Fibroblast of gingiva (primary cell): ENCODE data around the gene CSRP1.

Experiments
- DNase-seq: peaks from one replicate; pipeline ENCODE4 v3.0.0-alpha.2; 2011; ENCODE audit warnings: low read depth

Gene CSRP1

GRCh38 chr1:201456499-201457309 is 50.2 kb downstream of the CSRP1 start:
- peak; percentile 94 for DNase-seq

DNA sequence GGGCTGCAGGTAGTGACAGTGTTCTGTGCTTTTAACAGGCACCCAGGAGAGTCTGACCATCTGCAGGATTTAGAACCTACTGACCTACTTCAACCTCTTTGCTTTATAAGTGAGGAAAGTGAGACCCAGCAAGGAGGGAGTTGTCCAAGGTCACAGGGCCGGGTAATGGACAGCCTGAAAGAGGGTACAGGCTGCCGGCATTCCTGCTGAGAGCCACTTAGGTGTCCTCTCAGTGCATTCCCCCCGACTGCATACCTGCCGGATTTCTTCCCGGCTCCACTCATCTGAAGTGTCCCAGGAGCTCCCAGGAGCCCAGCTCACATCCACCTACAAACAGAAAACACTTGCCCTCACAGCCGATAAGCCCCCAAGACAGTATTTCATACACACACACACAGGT is 51.8 kb downstream of the CSRP1 start:
- no peak for DNase-seq

GRCh38 chr1:201454608-201455007 is 52.3 kb downstream of the CSRP1 start:
- no peak for DNase-seq

GRCh38 chr1:201452866-201453265 is 54.1 kb downstream of the CSRP1 start:
- DNase-seq: no peak

DNA sequence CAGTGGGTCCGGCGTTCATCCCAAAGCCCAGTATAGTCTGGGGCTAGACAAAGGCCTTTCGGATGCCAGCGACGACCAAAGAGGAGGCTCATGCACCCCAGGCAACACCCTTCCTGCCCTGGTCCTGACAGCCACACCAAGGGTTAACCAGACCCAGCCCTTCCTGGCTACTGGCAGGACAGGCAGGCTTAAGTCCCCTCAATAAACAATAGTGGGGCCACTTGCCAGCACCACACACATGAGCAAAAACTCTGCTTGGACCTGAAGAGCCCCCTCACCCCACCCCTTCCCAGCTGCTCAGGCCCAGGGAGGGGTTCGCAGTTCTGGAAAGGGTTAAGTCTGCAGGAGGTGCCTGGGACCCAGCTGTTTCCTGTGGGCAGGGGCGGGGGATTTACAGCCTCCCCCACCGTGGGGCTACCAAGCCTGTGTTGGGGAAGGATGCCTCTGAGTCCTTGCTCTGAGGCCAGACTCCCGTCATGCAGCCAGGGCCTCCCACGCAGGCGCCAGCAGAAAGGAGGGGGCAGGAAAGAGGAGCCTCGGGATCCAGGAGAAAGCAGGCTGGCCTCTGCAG is 56.1 kb downstream of the CSRP1 start:
- peak; percentile 38 for DNase-seq

DNA sequence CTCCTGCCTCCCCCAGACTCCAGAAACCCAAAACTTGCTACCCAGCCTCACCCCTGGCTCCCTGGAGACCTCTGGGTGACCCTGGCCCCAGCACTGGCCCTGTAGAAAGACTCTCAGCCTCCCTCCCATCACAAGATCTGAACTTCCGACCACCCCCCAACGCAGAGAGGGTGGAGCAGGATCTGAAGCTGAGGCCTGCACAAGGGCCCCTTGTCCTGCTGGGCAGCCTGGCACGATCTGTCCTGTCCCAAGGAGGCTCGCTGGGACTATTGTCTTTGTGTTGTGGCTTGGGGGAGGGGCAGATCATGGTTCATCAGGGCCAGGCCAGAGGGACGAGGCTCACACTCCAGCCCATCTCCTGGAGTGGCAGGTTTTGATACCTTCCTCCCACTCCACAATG is 57.9 kb downstream of the CSRP1 start:
- DNase-seq: no peak

DNA sequence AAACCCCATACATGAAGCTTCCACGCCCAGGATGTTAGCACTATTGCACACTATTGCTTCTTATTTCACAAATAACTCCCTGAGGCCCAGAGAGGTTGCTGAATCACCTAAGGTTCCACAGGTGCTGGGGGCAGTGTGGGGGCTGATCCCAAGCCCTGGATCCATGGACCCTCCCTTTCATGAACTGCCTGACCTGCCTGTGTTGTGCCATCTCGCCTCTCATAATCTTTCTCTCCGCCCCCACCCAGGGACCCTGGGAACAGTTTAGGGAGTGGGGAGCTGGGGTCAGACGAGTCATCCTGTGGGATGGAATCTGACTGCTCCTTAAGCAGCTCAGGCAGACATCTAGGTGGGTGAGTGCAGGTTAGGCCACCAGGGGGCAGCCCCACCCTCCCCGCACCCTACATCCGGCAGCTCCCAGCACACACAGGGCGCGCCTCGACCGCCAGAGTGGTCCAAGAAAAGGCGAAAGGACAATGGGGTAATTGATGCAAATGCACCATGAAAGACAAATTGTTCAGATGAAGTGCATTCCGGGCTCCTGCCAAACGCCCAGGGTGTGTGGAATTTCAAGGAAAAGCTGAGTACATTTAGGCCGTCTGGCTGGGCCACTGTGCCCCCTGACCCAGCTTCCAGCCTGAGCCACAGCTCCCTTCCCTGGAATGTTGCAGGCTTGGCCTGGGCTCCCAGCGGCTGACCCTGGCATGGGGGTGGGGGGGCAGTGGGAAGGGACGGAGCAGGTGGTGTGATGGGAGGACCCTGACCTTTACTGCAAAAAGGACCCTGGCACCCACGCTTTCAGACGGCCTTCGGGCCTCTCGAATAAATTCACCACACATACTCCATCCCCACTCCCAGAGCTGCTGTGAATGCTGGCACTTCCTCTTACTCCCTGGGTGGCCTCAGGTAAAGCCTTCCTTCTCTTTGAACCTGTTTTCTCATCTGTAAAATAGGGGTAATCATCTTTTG is 58.7 kb downstream of the CSRP1 start:
- DNase-seq: peak; percentile 61

GRCh38 chr1:201445310-201445709 is 61.6 kb downstream of the CSRP1 start:
- no peak for DNase-seq

DNA sequence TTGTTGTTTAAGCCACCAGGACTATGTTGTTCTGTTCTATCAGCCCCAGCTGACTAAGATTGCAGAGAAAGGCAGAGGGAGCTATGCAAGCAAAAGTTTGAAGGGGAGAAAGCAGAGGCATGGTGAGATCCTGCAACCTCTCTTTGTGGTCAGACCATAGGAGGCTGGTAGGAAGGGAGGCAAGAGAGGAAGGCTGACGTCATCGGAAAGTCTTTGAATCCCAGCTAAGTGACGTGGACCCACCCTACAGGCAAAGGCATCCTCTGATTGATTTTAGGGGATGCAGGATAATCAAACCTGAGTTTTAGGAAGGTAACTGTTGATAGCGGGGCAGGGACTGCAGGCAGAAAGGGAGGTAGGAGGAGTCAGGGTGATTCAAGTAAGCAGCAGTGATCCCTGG is 62.1 kb downstream of the CSRP1 start:
- no peak for DNase-seq

GRCh38 chr1:201443747-201444146 is 63.2 kb downstream of the CSRP1 start:
- no peak for DNase-seq

GRCh38 chr1:201436969-201437368 is 70.0 kb downstream of the CSRP1 start:
- no peak for DNase-seq

DNA sequence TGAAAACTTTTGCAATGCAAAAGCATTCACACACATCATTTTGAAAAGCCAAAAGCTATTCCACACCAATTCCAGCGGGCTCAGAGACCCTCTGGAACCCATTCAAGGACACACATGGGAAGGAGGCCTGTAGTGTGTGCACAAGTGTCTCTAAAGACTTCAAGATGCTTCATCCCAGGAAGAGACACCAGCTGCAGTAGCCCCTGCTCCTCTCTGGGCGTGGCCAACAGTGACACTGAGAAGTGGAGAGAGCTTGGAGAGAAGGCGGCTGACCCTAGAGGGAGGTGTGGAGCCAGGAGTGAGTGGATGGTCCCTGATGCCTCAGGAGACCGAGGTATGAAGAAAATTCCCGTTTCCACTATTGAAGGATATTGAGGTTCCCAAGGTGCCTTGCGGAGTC is 70.5 kb downstream of the CSRP1 start:
- DNase-seq: no peak

- no peak for DNase-seq
These were observed 72.7 kb downstream of the CSRP1 start for GRCh38 chr1:201434266-201434665.

DNA sequence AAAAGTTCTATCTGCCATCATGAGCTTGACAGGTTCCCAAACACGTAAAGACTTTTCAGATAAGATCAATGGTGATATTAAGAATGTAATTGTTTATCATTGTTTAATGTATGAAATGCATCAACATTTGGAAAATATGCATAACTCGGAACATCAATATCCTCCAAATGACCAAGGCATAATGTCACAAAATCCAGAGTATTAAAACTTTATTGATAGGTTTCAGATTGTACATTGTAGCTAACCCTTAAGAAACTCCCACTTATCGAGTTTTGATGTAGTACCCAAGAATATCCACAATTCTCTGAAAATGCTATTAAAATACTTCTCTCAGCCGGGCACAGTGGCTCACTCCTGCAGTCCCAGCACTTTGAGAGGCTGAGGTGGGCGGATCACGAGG is 73.3 kb downstream of the CSRP1 start:
- DNase-seq: no peak
